ENCODE data around the gene CALML6. TPM values are rescaled to one million over a fixed set of nuclear protein-coding genes. Genes with fewer than 3 reads are reported as not detected.
A peak's percentile ranks its signal among the peaks of the same experiment; 100 is the strongest.

Gene CALML6
- total and polyA plus RNA-seq, 2 of the 8 experiments (the other 6 are each of a cell fraction or from before 2014, with no cell fraction given) = 0.54 to 1.3 TPM

- Histone ChIP-seq H2BK20ac (ENCODE audit: low read length) (no peak overlapping the region), H4K8ac (ENCODE audit: extremely low read depth, insufficient read depth, low read length) (no peak overlapping the region), H4K91ac (replicated peaks; ENCODE audit: insufficient read length, low read length) (no peak overlapping the region), H3K79me1 (ENCODE audit: low read depth, low read length) (peaks cover 16% of the 10 kb centered on the region), H3K9ac (replicated peaks in 1 of 4; ENCODE audit: extremely low read depth in 1 of 4, low read depth in 3 of 4, low read length in 3 of 4) (no peak overlapping the region), H3K79me2 (ENCODE audit: control insufficient read depth in 1 of 2, insufficient read depth in 2 of 2, low read length in 2 of 2) (peaks cover 63 to 98% of the 10 kb centered on the region in 2 experiments), H3K4me3 (ENCODE audit: extremely low read depth in 1 of 4, insufficient read depth in 2 of 4, low read depth in 3 of 4, low read length in 4 of 4) (no peak overlapping the region), H2AFZ (ENCODE audit: low read length) (no peak overlapping the region), H3K4ac (replicated peaks; ENCODE audit: insufficient read length, low read depth, low read length) (no peak overlapping the region), H3K4me1 (replicated peaks in 1 of 4; ENCODE audit: control insufficient read depth in 3 of 4, insufficient read depth in 4 of 4, low read length in 3 of 4) (peaks cover 0 to 9% (median 5%) of the 10 kb centered on the region in 4 experiments; a peak in 3 of 7 replicates), H3K27ac (ENCODE audit: low read depth, low read length) (no peak overlapping the region), H3K23ac (ENCODE audit: insufficient read length) (no peak overlapping the region), H3K56ac (replicated peaks; ENCODE audit: insufficient read length, low read depth, low read length) (no peak overlapping the region), H2BK15ac (ENCODE audit: low read length) (no peak overlapping the region), H4K5ac (ENCODE audit: insufficient read length, low read depth, low read length) (no peak overlapping the region), H3K18ac (ENCODE audit: extremely low read depth, low read length) (no peak overlapping the region), H2BK5ac (ENCODE audit: low read depth, low read length) (peak overlapping the region; percentile 35; the same call in 1 of the 2 replicates), H3K9me3 (ENCODE audit: insufficient read depth in 2 of 2, low read depth in 1 of 2, low read length in 1 of 2) (no peaks in the 10 kb centered on the region), H3K27me3 (replicated peaks in 1 of 4; ENCODE audit: control insufficient read depth in 3 of 4, extremely low read depth in 1 of 4, insufficient read depth in 3 of 4, low read length in 3 of 4) (no peaks in the 10 kb centered on the region), H3K14ac (ENCODE audit: insufficient read length) (no peak overlapping the region), H2AK5ac (ENCODE audit: low read depth, low read length) (no peak overlapping the region), H3K4me2 (ENCODE audit: insufficient read depth in 1 of 2, low read depth in 2 of 2, low read length in 2 of 2) (no peak overlapping the region), H3K36me3 (ENCODE audit: control insufficient read depth in 2 of 4, insufficient read depth in 4 of 4, low read length in 3 of 4) (peaks cover 0 to 1% (median under 1%) of the 10 kb centered on the region in 4 experiments; a peak in 3 of 8 replicates), H4K20me1 (replicated peaks in 1 of 2; ENCODE audit: control insufficient read depth in 1 of 2, insufficient read depth in 2 of 2, low read length in 2 of 2) (peaks cover 31 to 37% of the 10 kb centered on the region in 2 experiments), H2BK12ac (ENCODE audit: low read depth, low read length) (no peak overlapping the region), H2BK120ac (replicated peaks; ENCODE audit: low read depth, low read length) (no peak overlapping the region), H3K23me2 (ENCODE audit: low read depth, low read length) (no peaks in the 10 kb centered on the region)
- DNase-seq (ENCODE audit: low read depth in 1 of 2, low spot score in 2 of 2) (no peak), FAIRE-seq (no peak)
- POLR2A ChIA-PET (ENCODE audit: partially characterized antibody) = interaction anchor here (0.7 to 5.1 kb wide), 5 partner anchors 10 to 114 kb away, joined by 3 to 33 read pairs (median 4); no protein-coding TSS in a partner anchor
- CTCF ChIA-PET (ENCODE audit: partially characterized antibody) = interaction anchor here (0.7 to 4.6 kb wide), 8 partner anchors 11 to 203 kb away, joined by 3 to 26 read pairs (median 3); no protein-coding TSS in a partner anchor
- WGBS, 2 experiments (ENCODE audit: extremely low coverage in 1 of 2, insufficient coverage in 1 of 2, insufficient read length in 1 of 2, insufficient replicate concordance in 2 of 2, low coverage in 1 of 2, low lambda C conversion rate in 2 of 2, missing lambda C conversion rate in 1 of 2) = 90% methylated on average over 6 of the region's 6 CpGs; no CpG with 5 or more reads in 1 of the 2 experiments
- TF ChIP-seq POLR2AphosphoS5 (IDR thresholded peaks at IDR 0.05; ENCODE audit: low read depth, low read length) = no peak
- TF ChIP-seq CHD2 (IDR thresholded peaks at IDR 0.05; ENCODE audit: low read length) = no peak
- TF ChIP-seq TCF12 (IDR thresholded peaks at IDR 0.05; ENCODE audit: low read depth, low read length) = no peak
- TF ChIP-seq TAF7 (optimal IDR thresholded peaks at IDR 0.05; ENCODE audit: borderline replicate concordance, low read depth, low read length) = no peak
- TF ChIP-seq KDM4A (IDR thresholded peaks at IDR 0.05; ENCODE audit: low read depth, low read length, severe bottlenecking) = no peak
- TF ChIP-seq NANOG (IDR thresholded peaks at IDR 0.05; ENCODE audit: insufficient read depth, low read depth, low read length, poor library complexity, severe bottlenecking) = no peak
- TF ChIP-seq CHD1 (IDR thresholded peaks at IDR 0.05; ENCODE audit: low read depth, low read length) = no peak
- TF ChIP-seq HDAC6 (IDR thresholded peaks at IDR 0.05; ENCODE audit: low read depth, low read length) = no peak
- TF ChIP-seq ATF2 (IDR thresholded peaks at IDR 0.05; ENCODE audit: low read length) = no peak
- no peak for TF ChIP-seq RBBP5 (IDR thresholded peaks at IDR 0.05; ENCODE audit: borderline replicate concordance, low read depth, low read length)
Observed at GRCh38 chr1:1881727-1882126, 33.3 kb upstream of the CALML6 start.
